ES-I3 (cell line): ENCODE data around the gene FGF14.

ENCODE experiments used
- H3K36me3 ChIP-seq: 2 replicates; pipeline ENCODE4 v1.6.1; 2013; ENCODE audit warnings: mild to moderate bottlenecking, low read length, control low read depth, moderate library complexity; ENCODE audit not compliant: insufficient read depth
- H3K4me1 ChIP-seq: 2 replicates; pipeline ENCODE4 v1.6.1; 2013; ENCODE audit warnings: mild to moderate bottlenecking, control low read depth, low read length; ENCODE audit not compliant: insufficient read depth
- H3K9ac ChIP-seq: 2 replicates; pipeline ENCODE4 v1.6.1; 2013; ENCODE audit warnings: low read depth, mild to moderate bottlenecking, low read length, moderate library complexity
- H3K9me3 ChIP-seq: 2 replicates; pipeline ENCODE4 v1.6.1; 2013; ENCODE audit warnings: mild to moderate bottlenecking, low read length, moderate library complexity; ENCODE audit not compliant: control insufficient read depth, insufficient read depth

The FGF14 gene

GRCh38 chr13:102392481-102393209 lies 9.2 kb downstream of the FGF14 start:
- Histone ChIP-seq H3K9me3 (no peaks in the 10 kb centered on the region), H3K4me1 (no peaks in the 10 kb centered on the region), H3K36me3 (no peaks in the 10 kb centered on the region), H3K9ac (no peak overlapping the region)

DNA sequence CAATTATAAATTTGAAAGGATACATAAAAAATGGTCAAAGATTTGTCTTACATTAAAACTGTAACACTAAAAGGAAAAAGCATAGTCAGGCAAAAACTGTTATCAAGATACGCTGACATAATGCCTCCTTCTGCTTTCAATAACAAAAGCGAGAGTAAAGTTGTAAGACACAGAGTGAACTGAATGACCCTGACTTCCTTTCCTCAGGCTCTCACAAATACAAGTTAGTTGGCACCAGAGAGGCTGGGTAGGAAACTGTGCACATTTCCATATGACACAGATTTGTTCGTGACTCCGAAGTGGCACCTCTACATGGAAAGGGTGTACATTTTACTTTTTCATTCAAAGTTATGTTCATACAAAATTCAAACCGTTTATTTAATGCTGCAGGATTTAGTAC lies 15.4 kb downstream of the FGF14 start:
- Histone ChIP-seq H3K9me3 (no peaks in the 10 kb centered on the region), H3K4me1 (no peaks in the 10 kb centered on the region), H3K9ac (no peak overlapping the region), H3K36me3 (no peaks in the 10 kb centered on the region)

GRCh38 chr13:102380012-102380411 lies 21.8 kb downstream of the FGF14 start:
- Histone ChIP-seq H3K9me3 (no peaks in the 10 kb centered on the region), H3K4me1 (no peaks in the 10 kb centered on the region), H3K9ac (no peak overlapping the region), H3K36me3 (no peaks in the 10 kb centered on the region)

DNA sequence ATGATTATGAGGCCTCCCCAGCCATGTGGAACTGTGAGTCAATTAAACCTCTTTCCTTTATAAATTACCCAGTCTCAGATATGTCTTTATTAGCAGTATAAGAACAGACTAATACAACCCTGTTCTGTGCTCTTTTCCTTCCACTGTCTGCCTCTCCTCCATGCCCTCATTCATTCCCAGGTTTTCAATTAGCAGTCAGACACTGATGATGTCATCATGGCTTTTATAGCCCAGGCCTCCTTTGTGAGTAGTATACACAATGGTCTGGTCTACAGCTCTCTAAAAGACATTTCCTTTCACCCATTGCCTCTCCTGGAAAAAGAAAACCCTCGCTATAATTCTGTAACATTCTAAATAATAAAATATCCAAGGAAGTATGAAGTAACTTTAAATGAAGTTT lies 25.5 kb downstream of the FGF14 start:
- H3K9me3 ChIP-seq = no peaks in the 10 kb centered on the region
- H3K36me3 ChIP-seq = no peaks in the 10 kb centered on the region
- no peaks in the 10 kb centered on the region for H3K4me1 ChIP-seq
- no peak overlapping the region for H3K9ac ChIP-seq

- no peaks in the 10 kb centered on the region for H3K9me3 ChIP-seq
- no peaks in the 10 kb centered on the region for H3K36me3 ChIP-seq
- H3K4me1 ChIP-seq = no peaks in the 10 kb centered on the region
- H3K9ac ChIP-seq = no peak overlapping the region
Observed at GRCh38 chr13:102374726-102375125, 27.1 kb downstream of the FGF14 start.

GRCh38 chr13:102374233-102374632 lies 27.6 kb downstream of the FGF14 start:
- Histone ChIP-seq H3K9ac (no peak overlapping the region), H3K36me3 (no peaks in the 10 kb centered on the region), H3K9me3 (no peaks in the 10 kb centered on the region), H3K4me1 (no peaks in the 10 kb centered on the region)

DNA sequence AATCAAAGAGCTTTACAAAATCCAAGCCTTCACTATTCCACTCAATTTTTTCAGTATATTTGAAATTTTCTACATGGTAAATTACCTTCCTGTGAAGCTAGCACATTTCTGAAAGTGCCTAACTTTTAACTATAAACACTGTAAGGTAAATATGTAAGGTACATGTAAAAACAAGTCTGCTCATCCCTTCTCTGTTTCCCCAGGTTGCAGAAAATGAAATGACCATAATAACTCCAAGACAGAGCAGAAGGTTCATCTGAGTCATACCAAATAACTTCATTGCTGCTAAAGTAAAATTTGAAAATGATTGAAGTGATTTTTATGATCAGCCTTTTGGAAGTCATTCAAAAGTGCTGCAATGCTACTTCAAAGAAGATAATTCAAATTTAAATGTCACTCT lies 28.6 kb downstream of the FGF14 start:
- no peaks in the 10 kb centered on the region for H3K36me3 ChIP-seq
- peaks cover 4% of the 10 kb centered on the region; the same call in 1 of the 2 replicates for H3K4me1 ChIP-seq
- H3K9ac ChIP-seq = no peak overlapping the region
- H3K9me3 ChIP-seq = no peaks in the 10 kb centered on the region

DNA sequence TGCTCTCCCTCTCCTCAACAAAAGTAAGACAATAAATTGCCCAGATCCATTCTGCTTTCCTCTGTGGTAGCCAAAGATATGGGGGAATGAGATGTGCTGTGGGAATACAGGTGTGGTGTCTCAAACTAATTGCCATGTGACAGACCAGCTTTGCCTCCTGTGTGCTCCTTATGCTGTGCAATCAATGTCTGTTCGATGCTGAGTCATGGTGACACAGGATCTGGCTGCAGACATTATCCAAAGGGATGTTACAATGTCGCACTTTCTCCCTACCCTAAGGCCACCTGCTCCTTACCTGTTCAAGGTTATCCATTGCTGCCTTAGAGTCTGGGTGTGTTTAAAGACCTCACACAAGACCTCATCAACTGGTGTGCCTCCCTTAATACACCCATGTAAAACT lies 32.5 kb downstream of the FGF14 start:
- no peak overlapping the region for H3K9ac ChIP-seq
- H3K36me3 ChIP-seq = no peaks in the 10 kb centered on the region
- no peaks in the 10 kb centered on the region for H3K9me3 ChIP-seq
- peaks cover 4% of the 10 kb centered on the region; the same call in 1 of the 2 replicates for H3K4me1 ChIP-seq

- no peaks in the 10 kb centered on the region for H3K36me3 ChIP-seq
- no peaks in the 10 kb centered on the region for H3K9me3 ChIP-seq
- no peak overlapping the region for H3K9ac ChIP-seq
- peaks cover 4% of the 10 kb centered on the region; the same call in 1 of the 2 replicates for H3K4me1 ChIP-seq
Observed at GRCh38 chr13:102367836-102368235, 34.0 kb downstream of the FGF14 start.

DNA sequence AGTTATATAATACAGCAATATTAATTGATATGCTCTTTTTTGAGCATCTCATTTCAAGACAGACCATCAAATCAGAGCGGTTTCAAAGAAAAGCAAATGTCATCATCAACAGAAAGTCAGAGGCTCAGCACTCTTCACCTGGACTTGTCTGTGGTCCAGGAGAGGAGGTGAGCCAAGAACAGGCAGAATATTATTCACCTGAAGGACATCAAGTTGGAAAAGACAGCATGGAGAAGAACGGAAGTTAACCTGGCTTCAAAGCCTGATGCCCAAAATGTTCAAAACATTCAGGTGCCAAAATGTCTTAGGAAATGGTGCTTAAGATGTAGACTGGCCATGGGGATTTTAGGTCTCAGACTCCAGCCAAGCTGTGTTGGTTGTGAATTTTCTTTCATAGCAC lies 40.7 kb downstream of the FGF14 start:
- no peaks in the 10 kb centered on the region for H3K36me3 ChIP-seq
- H3K9ac ChIP-seq = no peak overlapping the region
- no peaks in the 10 kb centered on the region for H3K4me1 ChIP-seq
- H3K9me3 ChIP-seq = no peaks in the 10 kb centered on the region

DNA sequence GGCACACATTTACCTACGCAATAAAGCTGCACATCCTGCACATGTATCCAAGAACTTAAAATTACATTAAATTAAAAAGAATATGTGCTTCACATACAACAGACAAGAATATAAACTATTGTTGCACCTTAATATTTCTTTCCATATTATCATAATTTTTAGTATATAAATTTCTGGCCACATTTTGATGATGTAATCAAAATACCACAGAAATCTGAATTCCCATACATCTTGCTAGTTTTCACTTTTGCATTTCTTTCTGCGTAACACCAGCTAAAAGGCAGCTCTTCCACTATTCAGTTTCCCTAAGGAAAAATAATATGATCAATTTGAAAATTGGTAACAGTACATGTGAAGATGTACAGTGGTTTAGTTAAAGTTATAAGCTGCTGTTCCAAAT lies 42.6 kb downstream of the FGF14 start:
- Histone ChIP-seq H3K4me1 (no peaks in the 10 kb centered on the region), H3K36me3 (no peaks in the 10 kb centered on the region), H3K9ac (no peak overlapping the region), H3K9me3 (no peaks in the 10 kb centered on the region)

DNA sequence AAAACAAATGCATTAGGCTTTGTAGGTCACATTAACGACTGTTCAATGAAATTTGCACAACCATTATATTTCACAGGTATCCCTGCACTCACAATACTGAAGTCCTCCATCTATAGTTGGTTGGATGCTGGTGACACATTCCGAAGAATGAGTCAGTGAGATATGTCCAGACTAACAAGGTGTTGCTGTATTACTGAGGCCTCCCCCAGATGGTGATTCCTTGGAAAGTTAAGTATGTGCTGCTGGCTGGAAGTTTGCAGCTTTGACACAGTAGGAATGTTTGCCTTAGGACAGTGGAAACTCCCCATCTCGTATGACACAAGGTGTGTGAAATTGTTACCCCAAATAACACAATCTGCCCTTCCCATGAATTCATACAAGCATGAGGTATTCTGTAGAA lies 46.6 kb downstream of the FGF14 start:
- Histone ChIP-seq H3K36me3 (no peaks in the 10 kb centered on the region), H3K9ac (no peak overlapping the region), H3K9me3 (no peaks in the 10 kb centered on the region), H3K4me1 (no peaks in the 10 kb centered on the region)

DNA sequence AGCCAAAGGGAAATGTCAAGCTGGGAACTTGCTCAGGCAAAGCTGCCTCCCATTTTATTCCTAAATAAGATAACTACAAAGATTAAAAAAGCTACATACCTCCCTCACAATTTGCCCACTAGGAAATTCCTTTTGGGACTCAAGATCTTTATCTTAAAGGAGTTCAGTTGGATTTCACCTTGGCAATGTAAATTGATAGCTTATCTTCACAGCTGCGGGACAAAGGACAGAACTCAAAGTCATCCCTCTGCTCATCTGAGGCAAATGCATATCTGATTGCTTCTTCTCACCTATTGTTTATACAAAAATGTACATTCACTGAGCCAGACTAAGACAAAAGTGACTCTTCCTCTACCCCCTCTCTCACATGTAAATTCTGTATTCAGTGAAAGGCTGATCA lies 47.8 kb downstream of the FGF14 start:
- H3K4me1 ChIP-seq = no peaks in the 10 kb centered on the region
- no peak overlapping the region for H3K9ac ChIP-seq
- no peaks in the 10 kb centered on the region for H3K9me3 ChIP-seq
- H3K36me3 ChIP-seq = no peaks in the 10 kb centered on the region

DNA sequence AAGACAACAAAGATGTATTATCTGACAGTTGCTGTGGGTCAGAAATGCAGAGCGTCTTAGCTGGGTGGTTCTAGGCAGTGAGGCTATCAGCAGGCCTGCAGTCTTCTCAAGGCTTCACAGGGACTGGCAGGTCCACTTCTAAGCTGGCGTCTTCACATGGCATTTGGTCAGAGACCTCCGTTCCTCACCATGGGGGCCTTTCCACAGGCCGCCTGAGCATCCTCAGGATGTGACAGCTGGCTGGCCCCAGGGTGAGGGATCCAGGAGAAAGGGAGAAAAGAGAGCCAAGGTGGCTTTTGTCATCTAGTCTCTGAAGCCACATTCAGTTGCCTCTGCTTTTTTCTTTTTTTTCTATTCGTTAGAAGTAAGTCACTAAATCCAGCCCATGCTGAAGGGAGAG lies 50.3 kb downstream of the FGF14 start:
- Histone ChIP-seq H3K36me3 (no peaks in the 10 kb centered on the region), H3K9me3 (no peaks in the 10 kb centered on the region), H3K4me1 (no peaks in the 10 kb centered on the region), H3K9ac (no peak overlapping the region)

- no peak overlapping the region for H3K9ac ChIP-seq
- H3K4me1 ChIP-seq = no peaks in the 10 kb centered on the region
- H3K9me3 ChIP-seq = no peaks in the 10 kb centered on the region
- H3K36me3 ChIP-seq = no peaks in the 10 kb centered on the region
Observed at GRCh38 chr13:102347490-102347889, 54.4 kb downstream of the FGF14 start.

DNA sequence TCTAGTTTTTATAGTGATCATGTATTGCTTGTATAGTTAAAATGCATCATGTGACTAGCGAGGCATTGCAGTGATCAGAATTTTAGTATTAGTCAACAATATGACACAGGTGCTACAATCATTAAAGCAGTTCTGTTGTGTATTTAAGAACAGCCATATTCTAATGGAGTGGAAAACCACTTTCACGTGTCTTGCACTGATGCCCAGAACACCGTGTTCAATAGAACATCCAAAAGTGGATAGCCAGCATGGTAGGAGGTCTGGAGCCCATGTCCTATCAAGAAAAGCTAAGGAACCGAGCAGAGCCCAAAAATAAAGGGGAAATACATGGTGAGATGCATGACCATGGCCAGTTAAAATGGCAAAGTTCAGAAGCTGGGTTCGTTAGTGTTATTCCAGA lies 55.1 kb downstream of the FGF14 start:
- Histone ChIP-seq H3K9me3 (no peaks in the 10 kb centered on the region), H3K36me3 (no peaks in the 10 kb centered on the region), H3K9ac (no peak overlapping the region), H3K4me1 (no peaks in the 10 kb centered on the region)
